ENCODE data around the gene QSOX2. TPM values are rescaled to one million over a fixed set of nuclear protein-coding genes. Genes with fewer than 3 reads are reported as not detected.
A peak's percentile ranks its signal among the peaks of the same experiment; 100 is the strongest.
"Not testable (repeated sequence)": the region's sequence is repeated elsewhere in the genome, so short reads cannot be mapped to it uniquely, and the experiment has no call there.

The QSOX2 gene
- total and polyA plus RNA-seq, 4 donors = 0.79 to 12.7 (median 4.3) TPM

DNA sequence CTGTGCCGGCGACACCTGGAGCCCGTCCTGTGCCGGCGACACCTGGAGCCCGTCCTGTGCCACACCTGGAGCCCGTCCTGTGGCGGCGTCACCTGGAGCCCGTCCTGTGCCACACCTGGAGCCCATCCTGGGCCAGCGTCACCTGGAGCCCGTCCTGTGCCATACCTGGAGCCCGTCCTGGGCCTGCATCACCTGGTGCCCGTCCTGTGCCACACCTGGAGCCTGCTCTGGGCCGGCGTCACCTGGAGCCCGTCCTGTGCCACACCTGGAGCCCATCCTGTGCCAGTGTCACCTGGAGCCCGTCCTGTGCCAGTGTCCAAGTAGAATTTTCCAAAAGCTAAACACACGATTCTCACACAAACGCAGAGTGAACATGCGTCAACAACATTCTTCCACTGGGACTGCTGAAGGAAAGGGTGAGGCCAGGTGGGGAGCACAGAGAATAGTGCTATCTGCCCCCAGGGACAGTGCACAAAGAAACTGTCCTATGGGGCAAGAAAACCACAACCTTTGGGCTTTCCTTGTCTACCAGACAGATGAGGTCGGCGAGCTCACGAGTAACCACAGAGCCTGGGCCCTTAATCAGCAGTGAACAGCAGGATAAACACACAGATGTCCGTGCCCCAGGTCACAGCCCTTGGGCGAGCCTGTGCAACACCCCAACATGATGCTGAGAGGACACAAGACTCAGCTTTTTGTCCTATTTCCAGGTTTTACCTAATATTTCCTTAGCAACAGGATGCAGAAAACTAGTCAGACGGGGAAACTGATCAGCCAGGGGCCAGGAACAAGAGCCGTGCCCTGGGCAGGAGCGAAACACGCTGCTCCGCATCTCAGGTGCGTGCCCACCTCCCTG, 7.9 kb downstream of the QSOX2 start:
- peaks cover 0 to 6% (median 0%) of the 10 kb centered on the region in 4 donors for H3K36me3 ChIP-seq (ENCODE audit: control insufficient read depth in 4 of 4, insufficient read depth in 3 of 4, low read depth in 1 of 4, low read length in 3 of 4)
- H3K9me3 ChIP-seq (ENCODE audit: control insufficient read depth in 4 of 4, low read length in 3 of 4) = no peaks in the 10 kb centered on the region
- H3K4me3 ChIP-seq (ENCODE audit: low read depth in 1 of 3, low read length in 3 of 3) = no peak overlapping the region
- H3K27me3 ChIP-seq (ENCODE audit: control insufficient read depth in 4 of 4, insufficient read depth in 4 of 4, low read length in 3 of 4) = no peaks in the 10 kb centered on the region
- no peak overlapping the region for H3K9ac ChIP-seq (ENCODE audit: low read depth in 1 of 2, low read length in 2 of 2)
- no peak overlapping the region for H3K27ac ChIP-seq (ENCODE audit: low read depth in 1 of 2, low read length in 2 of 2)
- peak; percentile 77 for DNase-seq (ENCODE audit: low spot score)
- WGBS = 95% methylated on average over 32 of the region's 32 CpGs
- H3K4me1 ChIP-seq (ENCODE audit: control insufficient read depth in 4 of 4, insufficient read depth in 4 of 4, low read length in 3 of 4) = no peaks in the 10 kb centered on the region
- TF ChIP-seq, protein P1, sequence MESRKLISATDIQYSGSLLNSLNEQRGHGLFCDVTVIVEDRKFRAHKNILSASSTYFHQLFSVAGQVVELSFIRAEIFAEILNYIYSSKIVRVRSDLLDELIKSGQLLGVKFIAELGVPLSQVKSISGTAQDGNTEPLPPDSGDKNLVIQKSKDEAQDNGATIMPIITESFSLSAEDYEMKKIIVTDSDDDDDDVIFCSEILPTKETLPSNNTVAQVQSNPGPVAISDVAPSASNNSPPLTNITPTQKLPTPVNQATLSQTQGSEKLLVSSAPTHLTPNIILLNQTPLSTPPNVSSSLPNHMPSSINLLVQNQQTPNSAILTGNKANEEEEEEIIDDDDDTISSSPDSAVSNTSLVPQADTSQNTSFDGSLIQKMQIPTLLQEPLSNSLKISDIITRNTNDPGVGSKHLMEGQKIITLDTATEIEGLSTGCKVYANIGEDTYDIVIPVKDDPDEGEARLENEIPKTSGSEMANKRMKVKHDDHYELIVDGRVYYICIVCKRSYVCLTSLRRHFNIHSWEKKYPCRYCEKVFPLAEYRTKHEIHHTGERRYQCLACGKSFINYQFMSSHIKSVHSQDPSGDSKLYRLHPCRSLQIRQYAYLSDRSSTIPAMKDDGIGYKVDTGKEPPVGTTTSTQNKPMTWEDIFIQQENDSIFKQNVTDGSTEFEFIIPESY (IDR thresholded peaks at IDR 0.05) = no peak
- no peak for TF ChIP-seq SP1 (IDR thresholded peaks at IDR 0.05)
- TF ChIP-seq, protein P2, sequence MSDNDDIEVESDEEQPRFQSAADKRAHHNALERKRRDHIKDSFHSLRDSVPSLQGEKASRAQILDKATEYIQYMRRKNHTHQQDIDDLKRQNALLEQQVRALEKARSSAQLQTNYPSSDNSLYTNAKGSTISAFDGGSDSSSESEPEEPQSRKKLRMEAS (IDR thresholded peaks at IDR 0.05) = no peak
- TF ChIP-seq HNF4A (conservative IDR thresholded peaks at IDR 0.05) = no peak
- TF ChIP-seq FOXA2 (IDR thresholded peaks at IDR 0.05) = no peak
- TF ChIP-seq EGR1 (IDR thresholded peaks at IDR 0.05; ENCODE audit: low read depth in 2 of 2) = no peak
- TF ChIP-seq, protein P3, sequence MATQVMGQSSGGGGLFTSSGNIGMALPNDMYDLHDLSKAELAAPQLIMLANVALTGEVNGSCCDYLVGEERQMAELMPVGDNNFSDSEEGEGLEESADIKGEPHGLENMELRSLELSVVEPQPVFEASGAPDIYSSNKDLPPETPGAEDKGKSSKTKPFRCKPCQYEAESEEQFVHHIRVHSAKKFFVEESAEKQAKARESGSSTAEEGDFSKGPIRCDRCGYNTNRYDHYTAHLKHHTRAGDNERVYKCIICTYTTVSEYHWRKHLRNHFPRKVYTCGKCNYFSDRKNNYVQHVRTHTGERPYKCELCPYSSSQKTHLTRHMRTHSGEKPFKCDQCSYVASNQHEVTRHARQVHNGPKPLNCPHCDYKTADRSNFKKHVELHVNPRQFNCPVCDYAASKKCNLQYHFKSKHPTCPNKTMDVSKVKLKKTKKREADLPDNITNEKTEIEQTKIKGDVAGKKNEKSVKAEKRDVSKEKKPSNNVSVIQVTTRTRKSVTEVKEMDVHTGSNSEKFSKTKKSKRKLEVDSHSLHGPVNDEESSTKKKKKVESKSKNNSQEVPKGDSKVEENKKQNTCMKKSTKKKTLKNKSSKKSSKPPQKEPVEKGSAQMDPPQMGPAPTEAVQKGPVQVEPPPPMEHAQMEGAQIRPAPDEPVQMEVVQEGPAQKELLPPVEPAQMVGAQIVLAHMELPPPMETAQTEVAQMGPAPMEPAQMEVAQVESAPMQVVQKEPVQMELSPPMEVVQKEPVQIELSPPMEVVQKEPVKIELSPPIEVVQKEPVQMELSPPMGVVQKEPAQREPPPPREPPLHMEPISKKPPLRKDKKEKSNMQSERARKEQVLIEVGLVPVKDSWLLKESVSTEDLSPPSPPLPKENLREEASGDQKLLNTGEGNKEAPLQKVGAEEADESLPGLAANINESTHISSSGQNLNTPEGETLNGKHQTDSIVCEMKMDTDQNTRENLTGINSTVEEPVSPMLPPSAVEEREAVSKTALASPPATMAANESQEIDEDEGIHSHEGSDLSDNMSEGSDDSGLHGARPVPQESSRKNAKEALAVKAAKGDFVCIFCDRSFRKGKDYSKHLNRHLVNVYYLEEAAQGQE (IDR thresholded peaks at IDR 0.05) = no peak
- TF ChIP-seq, protein P4, sequence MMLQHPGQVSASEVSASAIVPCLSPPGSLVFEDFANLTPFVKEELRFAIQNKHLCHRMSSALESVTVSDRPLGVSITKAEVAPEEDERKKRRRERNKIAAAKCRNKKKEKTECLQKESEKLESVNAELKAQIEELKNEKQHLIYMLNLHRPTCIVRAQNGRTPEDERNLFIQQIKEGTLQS (IDR thresholded peaks at IDR 0.05) = no peak
- no peak for TF ChIP-seq GABPA (IDR thresholded peaks at IDR 0.05 in 1 of 2, conservative IDR thresholded peaks at IDR 0.05 in 1 of 2)
- TF ChIP-seq, protein P5, sequence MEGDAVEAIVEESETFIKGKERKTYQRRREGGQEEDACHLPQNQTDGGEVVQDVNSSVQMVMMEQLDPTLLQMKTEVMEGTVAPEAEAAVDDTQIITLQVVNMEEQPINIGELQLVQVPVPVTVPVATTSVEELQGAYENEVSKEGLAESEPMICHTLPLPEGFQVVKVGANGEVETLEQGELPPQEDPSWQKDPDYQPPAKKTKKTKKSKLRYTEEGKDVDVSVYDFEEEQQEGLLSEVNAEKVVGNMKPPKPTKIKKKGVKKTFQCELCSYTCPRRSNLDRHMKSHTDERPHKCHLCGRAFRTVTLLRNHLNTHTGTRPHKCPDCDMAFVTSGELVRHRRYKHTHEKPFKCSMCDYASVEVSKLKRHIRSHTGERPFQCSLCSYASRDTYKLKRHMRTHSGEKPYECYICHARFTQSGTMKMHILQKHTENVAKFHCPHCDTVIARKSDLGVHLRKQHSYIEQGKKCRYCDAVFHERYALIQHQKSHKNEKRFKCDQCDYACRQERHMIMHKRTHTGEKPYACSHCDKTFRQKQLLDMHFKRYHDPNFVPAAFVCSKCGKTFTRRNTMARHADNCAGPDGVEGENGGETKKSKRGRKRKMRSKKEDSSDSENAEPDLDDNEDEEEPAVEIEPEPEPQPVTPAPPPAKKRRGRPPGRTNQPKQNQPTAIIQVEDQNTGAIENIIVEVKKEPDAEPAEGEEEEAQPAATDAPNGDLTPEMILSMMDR (IDR thresholded peaks at IDR 0.05; ENCODE audit: low read depth, low read length, missing input control) = no peak
- TF ChIP-seq RXRA (IDR thresholded peaks at IDR 0.05) = no peak
- TF ChIP-seq RAD21 (IDR thresholded peaks at IDR 0.05) = no peak
- TF ChIP-seq HNF4G (IDR thresholded peaks at IDR 0.05) = no peak
- no peak for TF ChIP-seq FOXA1 (IDR thresholded peaks at IDR 0.05)
- TF ChIP-seq NR2F2 (IDR thresholded peaks at IDR 0.05) = no peak
- no peak for TF ChIP-seq TAF1 (conservative IDR thresholded peaks at IDR 0.05)

DNA sequence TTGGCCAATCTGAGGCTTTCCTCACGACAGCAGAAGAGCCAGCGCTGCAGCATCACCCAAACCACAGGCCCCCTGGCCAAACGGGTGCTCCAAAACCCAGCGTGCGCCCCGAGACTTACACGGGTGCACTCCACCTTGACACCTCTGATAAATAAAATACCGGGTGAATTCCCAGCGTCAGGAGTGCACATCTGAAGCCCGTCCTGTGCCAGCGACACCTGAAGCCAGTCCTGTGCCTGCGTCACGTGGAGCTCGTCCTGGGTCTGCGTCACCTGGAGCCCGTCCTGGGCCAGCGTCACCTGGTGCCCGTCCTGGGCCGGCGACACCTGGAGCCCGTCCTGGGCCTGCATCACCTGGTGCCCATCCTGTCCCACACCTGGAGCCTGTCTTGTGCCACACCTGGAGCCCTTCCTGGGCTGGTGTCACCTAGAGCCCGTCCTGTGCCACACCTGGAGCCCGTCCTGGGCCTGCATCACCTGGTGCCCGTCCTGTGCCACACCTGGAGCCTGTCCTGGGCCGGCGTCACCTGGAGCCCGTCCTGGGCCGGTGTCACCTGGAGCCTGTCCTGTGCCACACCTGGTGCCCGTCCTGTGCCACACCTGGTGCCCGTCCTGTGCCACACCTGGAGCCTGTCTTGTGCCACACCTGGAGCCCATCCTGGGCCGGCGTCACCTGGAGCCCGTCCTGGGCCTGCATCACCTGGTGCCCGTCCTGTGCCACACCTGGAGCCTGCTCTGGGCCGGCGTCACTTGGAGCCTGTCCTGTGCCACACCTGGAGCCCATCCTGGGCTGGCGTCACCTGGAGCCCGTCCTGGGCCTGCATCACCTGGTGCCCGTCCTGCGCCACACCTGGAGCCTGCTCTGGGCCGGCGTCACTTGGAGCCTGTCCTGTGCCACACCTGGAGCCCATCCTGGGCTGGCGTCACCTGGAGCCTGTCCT, 8.9 kb downstream of the QSOX2 start:
- 97% methylated on average over 43 of the region's 43 CpGs for WGBS
- H3K36me3 ChIP-seq (ENCODE audit: control insufficient read depth in 4 of 4, insufficient read depth in 3 of 4, low read depth in 1 of 4, low read length in 3 of 4); H3K9me3 ChIP-seq (ENCODE audit: control insufficient read depth in 4 of 4, low read length in 3 of 4); H3K4me3 ChIP-seq (ENCODE audit: low read depth in 1 of 3, low read length in 3 of 3); H3K27me3 ChIP-seq (ENCODE audit: control insufficient read depth in 4 of 4, insufficient read depth in 4 of 4, low read length in 3 of 4); H3K27ac ChIP-seq (ENCODE audit: low read depth in 1 of 2, low read length in 2 of 2); H3K4me1 ChIP-seq (ENCODE audit: control insufficient read depth in 4 of 4, insufficient read depth in 4 of 4, low read length in 3 of 4); DNase-seq (ENCODE audit: low spot score); H3K9ac ChIP-seq (ENCODE audit: low read depth in 1 of 2, low read length in 2 of 2): not testable (repeated sequence)

Measured in liver (tissue), 9 donors.